Stimulated activated effector memory CD8-positive, alpha-beta T cell treated with anti-CD3 and anti-CD28 coated beads, Interleukin-12 subunit alpha, Interleukin-12 subunit beta, amount 100 ng/mL, for 72 hours (primary cell): Measurements from ENCODE around the gene SIGLEC1.

Experiments used
- ATAC-seq: fragments of 150-1000 bp; cut with Tn5 transposase; 2 replicates; pipeline ENCODE4 v1.10.0; 2021
- DNase-seq, 2 donors: peaks; one replicate each; pipeline ENCODE4 v3.0.0; 2021 to 2022; ENCODE audit warnings: low spot score in 2 of 2
- H3K27ac Mint-ChIP-seq: one replicate; pipeline ENCODE4 v1.8.0; 2022; ENCODE audit warnings: mild to moderate bottlenecking, mixed read lengths
- H3K36me3 Mint-ChIP-seq: one replicate; pipeline ENCODE4 v1.8.0; 2022; ENCODE audit warnings: mild to moderate bottlenecking, mixed read lengths
- H3K4me1 Mint-ChIP-seq: one replicate; pipeline ENCODE4 v1.8.0; 2022; ENCODE audit warnings: mixed read lengths
- H3K4me3 Mint-ChIP-seq: one replicate; pipeline ENCODE4 v1.8.0; 2022; ENCODE audit warnings: mild to moderate bottlenecking, mixed read lengths
- H3K9me3 Mint-ChIP-seq: one replicate; pipeline ENCODE4 v1.8.0; 2022; ENCODE audit warnings: mixed read lengths

SIGLEC1 gene

DNA sequence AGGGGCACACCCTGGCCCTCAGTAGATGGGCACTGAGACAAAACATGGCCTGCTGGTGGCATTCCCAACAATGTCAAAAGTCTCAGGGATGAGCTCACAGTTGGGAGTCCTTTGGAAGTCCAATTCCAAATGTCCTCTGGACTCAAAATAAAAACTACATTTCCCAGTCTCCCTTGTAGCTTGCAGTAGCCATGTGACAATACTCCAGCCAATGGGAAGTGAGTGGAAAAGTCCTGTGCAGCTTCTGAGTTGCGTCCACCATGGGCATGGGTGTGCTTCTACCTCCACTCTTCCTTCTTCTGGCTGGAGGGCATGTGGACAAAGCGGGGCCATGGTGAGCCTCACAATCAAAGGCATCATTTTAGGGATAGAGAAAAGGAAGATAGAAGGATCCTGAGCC lies 24.7 kb downstream of the SIGLEC1 start:
- Mint-ChIP-seq H3K9me3 (no peaks in the 10 kb centered on the region), H3K27ac (no peak overlapping the region), H3K4me3 (no peak overlapping the region), H3K36me3 (no peaks in the 10 kb centered on the region), H3K4me1 (no peaks in the 10 kb centered on the region)
- DNase-seq: no peak
- ATAC-seq: no peak

DNA sequence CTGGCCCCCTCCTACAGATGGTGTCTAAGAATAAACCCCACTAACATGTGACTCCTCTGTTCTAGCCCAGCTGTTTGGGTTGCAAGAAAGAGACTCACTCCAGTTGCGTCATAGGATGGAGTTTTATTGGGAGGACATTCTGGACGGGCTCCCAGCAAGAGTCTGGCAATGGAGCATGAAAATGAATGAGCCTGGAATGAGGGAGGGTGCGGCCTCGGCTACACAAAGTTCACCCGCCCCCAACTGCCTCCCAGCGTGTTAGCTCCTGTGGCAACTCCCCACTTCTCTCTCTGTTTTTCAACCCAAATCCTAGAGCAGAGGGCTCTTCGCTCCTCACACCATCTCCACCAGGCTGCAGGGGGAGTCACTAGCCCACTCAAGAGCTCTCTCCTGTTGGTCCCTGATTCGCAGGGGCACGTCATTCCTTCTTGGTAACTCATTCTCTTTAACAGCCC lies 25.5 kb downstream of the SIGLEC1 start:
- H3K27ac Mint-ChIP-seq: no peak overlapping the region
- ATAC-seq (no peak), DNase-seq (no peak)
- no peaks in the 10 kb centered on the region for H3K9me3 Mint-ChIP-seq
- H3K36me3 Mint-ChIP-seq: no peaks in the 10 kb centered on the region
- no peak overlapping the region for H3K4me3 Mint-ChIP-seq
- no peaks in the 10 kb centered on the region for H3K4me1 Mint-ChIP-seq

DNA sequence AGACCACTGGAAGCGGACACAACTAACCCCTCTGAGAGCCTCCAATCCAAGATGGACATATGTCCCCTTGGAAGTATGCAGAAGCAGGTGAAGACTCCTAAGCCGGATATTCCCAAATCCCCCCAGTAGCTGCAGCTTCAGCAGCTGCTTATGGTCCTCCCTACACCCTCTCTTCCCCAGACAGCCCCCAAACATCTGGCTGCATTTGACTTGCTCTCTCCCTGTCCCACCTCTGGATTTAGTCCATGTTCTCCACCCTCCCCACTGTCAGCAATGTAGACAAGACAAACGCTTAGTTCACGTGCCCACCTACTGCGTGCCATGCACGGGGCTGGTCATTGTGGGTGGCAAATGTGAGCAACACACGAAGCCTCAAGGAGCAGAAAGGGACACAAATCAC lies 26.0 kb downstream of the SIGLEC1 start:
- no peak for DNase-seq
- H3K4me3 Mint-ChIP-seq: no peak overlapping the region

DNA sequence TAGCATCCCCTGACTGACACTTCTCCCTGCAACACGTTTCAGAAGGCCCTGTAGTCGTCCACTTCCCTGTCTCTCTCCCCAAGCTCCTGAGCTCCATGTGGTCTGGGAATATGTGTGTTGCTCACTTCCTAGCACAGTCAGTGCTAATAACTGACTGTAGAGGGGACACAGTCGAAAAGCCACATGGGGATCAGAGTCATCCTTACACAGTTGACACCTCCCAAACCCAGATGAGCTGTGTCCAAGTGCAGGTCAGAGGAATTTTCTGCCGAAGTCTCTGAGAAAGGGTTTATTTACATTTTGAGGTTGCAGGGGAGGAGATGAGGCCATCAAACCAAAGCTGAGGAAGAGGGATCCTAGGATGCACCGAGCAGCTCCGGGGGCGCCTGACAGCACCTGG lies 27.1 kb downstream of the SIGLEC1 start:
- H3K9me3 Mint-ChIP-seq: no peaks in the 10 kb centered on the region
- H3K27ac Mint-ChIP-seq: no peak overlapping the region
- H3K36me3 Mint-ChIP-seq: no peaks in the 10 kb centered on the region
- H3K4me1 Mint-ChIP-seq: peaks cover 7% of the 10 kb centered on the region
- no peak overlapping the region for H3K4me3 Mint-ChIP-seq
- ATAC-seq (no peak), DNase-seq (no peak)

More for the DNA sequence above, 26.0 kb downstream of the SIGLEC1 start:
- Mint-ChIP-seq H3K27ac (no peak overlapping the region), H3K4me1 (peaks cover 2% of the 10 kb centered on the region), H3K9me3 (no peaks in the 10 kb centered on the region), H3K36me3 (no peaks in the 10 kb centered on the region)
- ATAC-seq: no peak

DNA sequence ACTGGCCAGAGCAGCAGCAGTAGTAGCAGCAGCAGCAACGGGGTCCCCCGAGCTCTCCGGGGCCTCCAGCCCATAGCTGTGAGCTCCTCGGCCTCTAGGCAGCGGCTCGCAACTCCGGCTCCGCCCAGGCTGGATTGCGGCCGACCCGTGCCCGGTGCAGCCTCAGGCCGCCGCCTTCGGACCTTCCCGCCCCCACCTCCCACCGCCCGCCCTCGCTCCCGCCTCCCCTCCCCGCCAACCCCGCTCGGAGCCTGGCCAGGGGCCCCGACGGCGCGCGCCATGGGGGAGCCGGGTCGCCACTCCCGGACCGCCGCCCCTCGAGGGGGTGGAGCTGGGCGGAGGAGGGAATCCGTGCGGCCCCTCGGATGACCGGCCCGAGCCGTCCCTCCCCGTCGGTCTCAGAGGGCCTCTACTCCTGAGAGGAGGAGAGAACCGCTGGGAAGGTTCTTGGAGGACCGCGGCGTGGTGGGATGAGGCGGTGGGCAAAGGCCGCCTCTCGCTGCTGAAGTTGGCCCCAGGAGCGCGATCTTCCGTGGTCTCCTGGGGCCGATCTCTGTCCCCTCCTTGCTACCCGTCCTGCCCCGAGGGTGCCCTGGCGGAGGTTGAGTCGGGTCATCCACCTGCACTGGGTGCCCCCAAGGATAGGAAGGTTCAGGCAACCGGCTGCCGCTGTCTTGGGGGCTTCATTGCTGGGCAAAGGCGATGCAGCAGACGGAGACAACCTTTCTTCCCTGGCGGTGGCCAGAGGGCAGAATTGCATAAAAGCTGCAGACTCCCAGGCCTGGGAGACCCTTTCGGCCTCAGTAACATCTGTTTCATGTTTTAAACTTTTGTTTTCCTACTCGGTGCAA lies 30.2 kb downstream of the SIGLEC1 start, which contains the start of gene ADAM33:
TSS of gene ADAM33 (minus strand) at position 80 of the 851 bp plus-strand sequence. CDS start at position 74, 6 bp downstream.
- H3K4me3 Mint-ChIP-seq: no peak within 1 kb of the TSS
- no peaks in the 10 kb centered on the region for H3K36me3 Mint-ChIP-seq
- peaks cover 7% of the 10 kb centered on the region for H3K4me1 Mint-ChIP-seq
- no peaks in the 10 kb centered on the region for H3K9me3 Mint-ChIP-seq
- ATAC-seq: no peak
- H3K27ac Mint-ChIP-seq: no peak within 1 kb of the TSS
- DNase-seq: no peak

DNA sequence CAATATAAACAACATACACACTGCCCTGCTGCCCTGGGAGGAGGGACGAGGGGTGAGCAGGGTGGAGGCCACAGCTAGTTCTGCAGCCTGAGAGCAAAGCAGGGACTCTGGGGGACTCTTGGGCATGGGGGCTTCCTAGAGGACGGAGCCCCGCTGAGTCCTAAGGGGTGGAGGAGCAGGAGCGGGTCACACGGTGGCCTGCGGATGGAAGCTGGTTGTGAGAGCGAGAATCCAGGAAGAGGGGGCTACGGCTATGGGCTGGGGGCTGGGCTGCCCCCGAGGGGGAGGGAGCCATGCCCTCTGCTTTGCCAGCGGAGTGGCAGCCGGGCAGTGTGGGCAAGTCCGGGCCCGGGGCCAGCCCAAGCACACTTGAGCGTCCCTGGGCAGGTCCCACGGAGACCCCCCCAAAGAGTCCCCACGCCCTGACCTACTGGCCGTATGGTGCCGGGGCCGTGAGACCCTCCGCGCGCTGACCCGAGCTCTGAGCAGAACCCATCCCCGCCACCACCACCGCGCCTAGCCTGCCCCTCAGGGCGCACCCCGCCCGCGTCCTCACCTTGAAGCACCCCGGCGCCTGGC lies 31.0 kb downstream of the SIGLEC1 start:
- Mint-ChIP-seq H3K36me3 (no peaks in the 10 kb centered on the region), H3K27ac (no peak overlapping the region), H3K9me3 (no peaks in the 10 kb centered on the region), H3K4me3 (no peak overlapping the region), H3K4me1 (peaks cover 13% of the 10 kb centered on the region)
- ATAC-seq: no peak
- no peak for DNase-seq

DNA sequence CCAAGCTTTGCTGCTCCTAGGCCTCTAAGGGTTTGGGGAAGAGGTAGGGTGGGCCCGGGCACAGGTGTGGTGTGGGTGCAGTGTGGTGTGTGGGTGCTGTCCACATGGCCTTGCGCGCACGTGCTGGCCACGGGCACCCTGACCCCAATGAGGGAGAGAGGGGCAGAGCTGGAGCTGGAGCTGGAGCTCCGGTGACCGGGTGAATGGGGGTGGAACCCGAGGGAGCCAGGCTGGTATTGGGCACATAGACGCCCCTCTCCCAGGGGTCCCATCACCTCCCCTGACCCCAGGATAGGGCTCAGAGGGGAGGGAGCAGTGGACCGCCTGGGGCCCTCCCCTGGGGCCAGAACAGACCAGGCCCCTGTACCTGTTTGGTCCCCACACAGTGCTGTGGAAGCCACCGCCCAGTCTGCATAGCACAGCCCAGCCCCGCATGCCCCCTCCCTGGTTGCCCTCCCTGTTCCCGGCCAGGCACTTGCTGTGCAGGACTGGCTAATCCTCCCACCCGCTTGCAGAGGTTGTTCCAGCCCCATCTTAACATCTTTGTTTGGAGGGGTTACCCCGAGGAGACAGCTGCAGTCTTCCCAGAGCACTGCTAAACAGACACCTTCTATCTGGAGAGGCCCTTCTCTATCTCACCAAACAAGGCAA lies 31.6 kb downstream of the SIGLEC1 start:
- no peak for ATAC-seq
- Mint-ChIP-seq H3K4me1 (peaks cover 15% of the 10 kb centered on the region), H3K4me3 (no peak overlapping the region), H3K9me3 (no peaks in the 10 kb centered on the region), H3K27ac (no peak overlapping the region), H3K36me3 (no peaks in the 10 kb centered on the region)
- no peak for DNase-seq

DNA sequence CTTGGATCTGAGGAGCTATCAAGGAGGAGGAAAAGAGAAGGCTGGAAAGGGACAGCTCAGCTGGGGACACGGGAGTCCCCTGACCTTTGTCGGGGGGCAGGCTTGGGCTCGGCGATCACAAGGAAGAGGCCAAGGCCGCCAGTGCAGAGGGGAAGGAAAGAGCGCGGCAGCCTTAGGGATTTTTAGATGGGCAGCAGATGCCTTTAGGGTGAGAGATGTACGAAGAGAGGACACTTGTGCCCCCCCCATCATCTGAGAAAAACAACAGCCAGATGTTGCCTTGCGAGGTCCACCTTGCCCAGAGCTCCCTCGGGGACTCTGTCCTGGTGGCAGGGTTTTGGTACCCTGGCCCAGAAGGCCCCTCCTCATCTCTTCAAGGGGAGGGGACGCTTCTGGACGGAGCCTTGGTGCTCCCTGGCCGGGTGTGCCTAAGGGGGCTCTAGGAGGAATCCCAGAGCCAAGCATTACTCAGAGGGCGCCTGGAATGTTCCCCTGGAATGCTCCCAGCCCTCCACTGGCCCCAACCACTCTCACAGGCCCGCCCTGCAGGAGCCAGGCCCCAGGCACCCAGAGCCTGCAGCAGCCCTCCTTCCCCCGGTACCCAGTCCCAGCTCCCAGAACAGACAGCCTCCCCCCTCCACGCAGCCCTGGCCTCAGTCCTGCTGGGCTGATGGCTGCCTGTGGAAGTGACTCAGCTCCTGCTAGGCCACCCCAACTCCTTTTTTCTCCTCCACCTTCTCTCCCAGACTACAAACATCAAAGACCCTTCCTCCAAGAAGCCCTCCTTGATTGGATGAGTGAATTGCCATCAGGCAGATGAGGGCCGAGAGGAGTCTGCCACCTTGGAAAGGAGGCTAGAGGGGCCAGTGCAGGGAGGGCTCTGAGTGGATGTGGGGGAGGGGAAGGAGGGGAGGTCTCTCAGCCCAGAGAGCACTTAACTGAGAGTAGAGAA lies 32.4 kb downstream of the SIGLEC1 start:
- H3K9me3 Mint-ChIP-seq: no peaks in the 10 kb centered on the region
- peaks cover 15% of the 10 kb centered on the region for H3K4me1 Mint-ChIP-seq
- ATAC-seq (no peak), DNase-seq (no peak)
- no peaks in the 10 kb centered on the region for H3K36me3 Mint-ChIP-seq
- no peak overlapping the region for H3K4me3 Mint-ChIP-seq
- H3K27ac Mint-ChIP-seq: no peak overlapping the region

DNA sequence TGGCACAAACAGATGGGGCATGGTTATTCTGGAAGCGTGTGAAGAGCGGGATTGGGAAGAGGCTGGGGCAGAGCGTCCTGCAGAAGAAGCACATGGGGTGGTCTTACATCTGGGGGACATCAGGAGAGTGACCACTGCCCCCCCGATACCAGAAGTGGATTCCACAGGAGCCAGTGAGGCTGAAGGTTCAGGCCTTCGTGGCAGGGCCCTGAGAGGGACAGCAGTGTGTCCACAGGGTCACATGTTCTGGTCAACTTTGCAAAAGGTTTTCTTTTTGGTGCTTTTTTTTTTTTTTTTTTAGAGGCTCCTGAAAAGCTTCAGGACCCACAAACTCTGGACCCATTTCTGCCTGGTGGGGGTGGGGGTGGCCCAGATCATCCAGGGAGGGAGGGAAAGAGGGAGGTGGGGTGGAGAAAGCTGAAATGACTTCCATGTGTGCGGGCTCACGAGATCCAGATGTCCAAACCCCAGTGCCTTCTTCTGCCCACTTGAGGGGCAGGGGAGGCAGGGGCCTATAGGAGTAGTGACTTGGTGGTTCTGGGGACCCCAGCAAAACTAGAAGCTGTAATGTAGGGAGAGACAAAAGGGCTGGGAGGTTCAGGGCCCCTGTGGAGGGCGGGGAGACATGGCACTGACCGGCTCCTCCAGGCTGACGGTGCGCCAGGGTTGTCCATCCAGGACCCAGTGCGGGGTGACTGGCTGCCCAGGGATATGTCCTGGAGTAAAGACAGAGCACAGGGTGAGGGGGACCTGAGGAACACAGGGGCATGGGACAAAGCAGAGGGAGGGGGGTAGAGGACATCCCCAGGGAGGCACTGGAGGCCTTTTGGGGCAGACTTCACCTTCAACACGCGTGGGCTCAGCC lies 33.3 kb downstream of the SIGLEC1 start:
- DNase-seq (no peak), ATAC-seq (no peak)
- Mint-ChIP-seq H3K36me3 (no peaks in the 10 kb centered on the region), H3K9me3 (no peaks in the 10 kb centered on the region), H3K4me3 (no peak overlapping the region), H3K4me1 (peaks cover 15% of the 10 kb centered on the region), H3K27ac (no peak overlapping the region)

DNA sequence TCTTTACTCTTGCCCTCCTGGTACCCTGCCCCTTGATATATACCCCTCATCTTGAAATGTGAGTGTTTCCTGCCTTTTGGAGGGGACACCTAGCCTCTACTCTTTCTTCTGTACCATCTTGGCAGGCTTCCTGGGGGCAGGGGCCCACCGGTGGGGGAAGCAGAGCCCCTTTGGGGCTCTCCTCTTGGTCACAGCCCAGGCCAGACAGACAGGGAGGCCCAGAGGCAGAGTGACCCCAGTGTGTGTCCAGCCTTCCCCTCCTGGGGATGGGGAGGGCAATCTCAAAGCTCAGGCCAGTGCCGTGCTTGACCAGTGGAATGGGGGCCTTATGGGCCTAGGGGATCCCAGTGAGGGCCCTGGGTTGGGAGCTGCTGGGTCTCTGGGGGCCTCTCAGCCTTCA lies 34.2 kb downstream of the SIGLEC1 start:
- Mint-ChIP-seq H3K36me3 (no peaks in the 10 kb centered on the region), H3K9me3 (no peaks in the 10 kb centered on the region), H3K27ac (no peak overlapping the region), H3K4me3 (no peak overlapping the region), H3K4me1 (peaks cover 15% of the 10 kb centered on the region)
- no peak for ATAC-seq
- DNase-seq: no peak

DNA sequence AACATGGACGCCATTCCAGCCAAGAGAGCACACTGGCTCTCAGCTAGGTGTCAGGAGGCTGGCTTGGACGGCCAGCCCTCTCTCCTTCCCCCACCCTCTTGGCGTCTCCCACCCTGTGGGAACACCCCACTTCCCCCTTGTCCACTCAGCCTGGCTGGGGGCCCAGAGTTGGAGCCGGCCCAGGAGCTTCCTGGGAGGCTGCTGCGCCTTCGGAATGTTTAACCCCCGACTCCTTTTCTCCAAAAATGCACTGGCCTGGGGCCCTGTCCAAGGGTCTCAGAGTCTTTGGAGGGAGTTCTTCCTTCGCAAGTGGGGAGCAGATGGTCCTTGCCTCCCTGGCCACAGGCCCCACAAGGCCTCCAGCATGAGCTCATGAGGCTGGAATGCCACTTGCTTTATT lies 34.7 kb downstream of the SIGLEC1 start:
- peaks cover 15% of the 10 kb centered on the region for H3K4me1 Mint-ChIP-seq
- H3K4me3 Mint-ChIP-seq: no peak overlapping the region
- no peak for DNase-seq
- no peak overlapping the region for H3K27ac Mint-ChIP-seq
- no peaks in the 10 kb centered on the region for H3K9me3 Mint-ChIP-seq
- no peaks in the 10 kb centered on the region for H3K36me3 Mint-ChIP-seq
- ATAC-seq: no peak

DNA sequence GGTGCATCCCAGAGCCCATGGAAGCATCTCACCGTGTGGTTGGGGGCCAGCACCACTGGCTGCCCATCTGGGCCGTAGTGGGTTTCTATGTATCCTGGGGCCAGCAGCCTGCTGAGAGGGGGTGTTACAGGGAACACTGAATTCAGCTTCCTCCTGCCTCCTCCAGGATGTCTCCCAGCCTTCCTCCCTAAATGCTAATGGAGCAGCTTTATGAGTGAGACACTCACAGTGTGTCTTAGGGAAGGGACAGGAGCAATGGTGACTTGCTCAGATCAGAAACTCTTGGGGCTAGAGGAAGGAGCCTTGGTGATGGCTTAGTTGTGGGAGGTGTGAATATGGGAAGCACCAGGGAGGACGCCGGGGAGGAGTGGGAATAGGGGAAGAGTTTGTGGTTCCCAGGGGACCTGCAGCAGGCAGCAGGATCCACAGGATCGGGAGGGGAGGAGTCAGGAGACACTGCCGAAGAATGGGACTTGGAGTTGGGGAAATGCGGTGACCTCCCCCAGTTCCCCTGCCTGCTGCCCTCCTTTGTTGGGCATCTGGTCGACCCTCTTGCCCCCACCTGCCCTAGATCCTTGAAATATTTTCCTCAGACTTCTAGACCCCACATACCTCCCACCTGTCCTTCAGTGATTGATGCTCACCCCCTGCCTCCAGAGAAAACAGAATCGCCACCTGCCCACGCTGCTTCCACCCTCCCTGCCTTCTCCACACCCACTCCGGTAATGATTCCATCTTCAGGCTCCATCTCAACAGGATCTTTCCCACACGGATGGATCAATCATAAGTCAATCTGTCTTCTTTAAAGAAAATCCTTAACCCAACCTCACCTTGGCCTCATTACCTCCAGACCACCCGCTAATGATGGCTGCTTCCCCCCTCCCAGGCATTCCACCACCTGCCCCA lies 37.2 kb downstream of the SIGLEC1 start:
- H3K9me3 Mint-ChIP-seq: no peaks in the 10 kb centered on the region
- no peak overlapping the region for H3K4me3 Mint-ChIP-seq
- H3K27ac Mint-ChIP-seq: no peak overlapping the region
- peaks cover 12% of the 10 kb centered on the region for H3K4me1 Mint-ChIP-seq
- H3K36me3 Mint-ChIP-seq: no peaks in the 10 kb centered on the region
- DNase-seq (no peak), ATAC-seq (no peak)

DNA sequence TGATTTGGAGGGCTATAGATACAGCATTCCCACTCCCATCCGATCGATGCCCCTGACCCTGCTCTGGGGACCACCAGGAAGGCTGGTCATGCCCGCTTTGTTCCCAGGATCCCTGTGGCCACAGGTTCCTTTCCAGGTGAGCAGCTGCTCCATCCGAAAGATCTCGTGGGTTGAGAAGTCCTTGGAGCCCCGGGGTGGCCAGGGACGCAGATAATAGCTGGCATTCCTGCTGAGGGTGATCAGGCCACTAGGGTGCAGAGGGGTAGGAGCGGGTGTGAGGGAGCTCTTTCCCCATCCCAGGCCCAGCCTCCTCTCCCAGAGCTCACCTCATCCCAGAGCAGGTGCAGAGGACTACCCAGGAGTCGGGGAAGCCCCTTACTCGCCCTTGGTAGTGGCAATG lies 38.0 kb downstream of the SIGLEC1 start:
- ATAC-seq: no peak

More for the DNA sequence above, 38.0 kb downstream of the SIGLEC1 start:
- no peaks in the 10 kb centered on the region for H3K36me3 Mint-ChIP-seq
- no peaks in the 10 kb centered on the region for H3K9me3 Mint-ChIP-seq
- H3K27ac Mint-ChIP-seq: no peak overlapping the region
- H3K4me1 Mint-ChIP-seq: peaks cover 20% of the 10 kb centered on the region
- H3K4me3 Mint-ChIP-seq: no peak overlapping the region
- DNase-seq: no peak
